Posterior cingulate gyrus (tissue), 11 donors: ENCODE results near the gene LCE1C.

ENCODE experiments used
- DNase-seq, 10 donors: peaks; one replicate each; pipeline versions ENCODE4 v3.0.0 to v3.0.0-alpha.2; 2020 to 2021; ENCODE audit warnings: mixed read lengths in 3 of 10
- intact Hi-C: fragments of 100-400 bp; cut with DNase I; formaldehyde crosslinking; loops from one replicate; pipeline ENCODE4 v1.15.1; 2023

Gene LCE1C

GRCh38 chr1:152806576-152806975 lies at the start of gene LCE1C:
TSS of gene LCE1C (minus strand) at chr1:152806651. CDS start at chr1:152805478, 1,173 bp downstream.
- intact Hi-C loops: no loop called here

GRCh38 chr1:152855661-152856060 lies 49.2 kb upstream of the LCE1C start:
- DNase-seq: no peak
- intact Hi-C loops: no loop called here

More at GRCh38 chr1:152806576-152806975, at the start of gene LCE1C:
- DNase-seq: no peak

GRCh38 chr1:152842556-152842955 lies 36.1 kb upstream of the LCE1C start, which contains the start of gene LCE6A:
TSS of gene LCE6A (plus strand) at chr1:152842856. CDS start at chr1:152843521, 665 bp downstream.
- DNase-seq: no peak
- intact Hi-C loops: no loop called here

- DNase-seq: no peak
- intact Hi-C loops: no loop called here
These were observed 30.4 kb upstream of the LCE1C start for GRCh38 chr1:152836870-152837269.

- DNase-seq: no peak
- intact Hi-C loops: no loop called here
These were observed 20.7 kb upstream of the LCE1C start, which contains the start of gene LCE1A for GRCh38 chr1:152827173-152827572. TSS of gene LCE1A (plus strand) at chr1:152827473. CDS start at chr1:152827473, 0 bp downstream.

GRCh38 chr1:152824964-152825363 lies 18.5 kb upstream of the LCE1C start:
- no peak for DNase-seq
- intact Hi-C loops: no loop called here

GRCh38 chr1:152823294-152823693 lies 16.8 kb upstream of the LCE1C start:
- intact Hi-C loops: no loop called here
- no peak for DNase-seq

- intact Hi-C loops: no loop called here
- no peak for DNase-seq
These were observed 10.9 kb upstream of the LCE1C start for GRCh38 chr1:152817309-152817708.

- DNase-seq: no peak
- intact Hi-C loops: no loop called here
These were observed 5.2 kb upstream of the LCE1C start, which contains the start of gene LCE1B for GRCh38 chr1:152811671-152812070. TSS of gene LCE1B (plus strand) at chr1:152811971. CDS start at chr1:152812447, 476 bp downstream.

- intact Hi-C loops: no loop called here
- DNase-seq: no peak
These were observed 4.6 kb upstream of the LCE1C start for GRCh38 chr1:152811050-152811449.

GRCh38 chr1:152801333-152801732 lies 5.1 kb downstream of the LCE1C start:
- intact Hi-C loops: no loop called here
- no peak for DNase-seq

GRCh38 chr1:152796421-152796820 lies 10.0 kb downstream of the LCE1C start, which contains the start of gene LCE1D:
TSS of gene LCE1D (plus strand) at chr1:152796721. CDS start at chr1:152797795, 1,074 bp downstream.
- DNase-seq: no peak
- intact Hi-C loops: no loop called here

GRCh38 chr1:152795686-152796085 lies 10.8 kb downstream of the LCE1C start:
- DNase-seq: no peak
- intact Hi-C loops: no loop called here

GRCh38 chr1:152786077-152786476 lies 20.4 kb downstream of the LCE1C start, which contains the start of gene LCE1E:
TSS of gene LCE1E (plus strand) at chr1:152786257. CDS start at chr1:152787300, 1,043 bp downstream.
- DNase-seq: no peak

GRCh38 chr1:152783095-152783494 lies 23.4 kb downstream of the LCE1C start:
- intact Hi-C loops: no loop called here
- no peak for DNase-seq

More at GRCh38 chr1:152786077-152786476, 20.4 kb downstream of the LCE1C start, which contains the start of gene LCE1E:
- intact Hi-C loops: no loop called here

- intact Hi-C loops: loop anchor here (5.0 kb wide), 1 partner anchor 50 kb away; no protein-coding TSS in a partner anchor
- no peak for DNase-seq
These were observed 28.8 kb downstream of the LCE1C start for GRCh38 chr1:152777510-152778137.

- intact Hi-C loops: loop anchor here (5.0 kb wide), 1 partner anchor 49 kb away; no protein-coding TSS in a partner anchor
- peak in 1 of 10 donors; percentile 76 for DNase-seq
These were observed 30.1 kb downstream of the LCE1C start for GRCh38 chr1:152776361-152776760.

- intact Hi-C loops: loop anchor here (5.0 kb wide), 1 partner anchor 48 kb away; no protein-coding TSS in a partner anchor
- peak in 1 of 10 donors; percentile 41 for DNase-seq
These were observed 31.6 kb downstream of the LCE1C start, which contains the start of gene LCE1F for GRCh38 chr1:152774875-152775274. TSS of gene LCE1F (plus strand) at chr1:152775140. CDS start at chr1:152776372, 1,232 bp downstream.

GRCh38 chr1:152770411-152770810 lies 36.0 kb downstream of the LCE1C start:
- intact Hi-C loops: no loop called here
- no peak for DNase-seq

- DNase-seq: no peak
- intact Hi-C loops: no loop called here
These were observed 37.5 kb downstream of the LCE1C start for GRCh38 chr1:152768847-152769533.

- intact Hi-C loops: no loop called here
- DNase-seq: peak in 1 of 10 donors; percentile 65
These were observed 44.7 kb downstream of the LCE1C start for GRCh38 chr1:152761609-152762213.
